ENCODE measurements around the gene CCNT1. TPM values are rescaled to one million over a fixed set of nuclear protein-coding genes. Genes with fewer than 3 reads are reported as not detected.
A peak's percentile ranks its signal among the peaks of the same experiment; 100 is the strongest.
"Not testable (repeated sequence)": the region's sequence is repeated elsewhere in the genome, so short reads cannot be mapped to it uniquely, and the experiment has no call there.

Gene CCNT1
- total RNA-seq (10 to 100 TPM; 65.5 to 66.5 TPM), polyA plus RNA-seq (10 to 100 TPM; 12.9 to 22.6 (median 12.9) TPM), total RNA-seq (106 to 292 (median 123) reads per million in 6 experiments)

- peaks cover 19 to 51% (median 41%) of the 10 kb centered on the region in 4 donors for H3K4me1 Mint-ChIP-seq
- DNase-seq, result peak; percentile 92 to 100 (median 99)
- H3K4me3 Mint-ChIP-seq, result peak within 1 kb of the TSS; percentile 87 to 98 (median 97)
- peaks cover 14 to 43% (median 24%) of the 10 kb centered on the region in 3 donors for H3K36me3 Mint-ChIP-seq
- POLR2A ChIA-PET, result interaction anchor here (0.6 to 3.0 kb wide), 8 partner anchors 12 to 1267 kb away, joined by 3 to 23 read pairs (median 4); partner anchors contain the start of genes ASB8, DDX23, KANSL2 and TUBA1A
- peak within 1 kb of the TSS; percentile 96 to 100 (median 99) for H3K27ac Mint-ChIP-seq
- peaks cover 8 to 25% (median 15%) of the 10 kb centered on the region in 9 donors for H3K9me3 Mint-ChIP-seq
- no peaks in the 10 kb centered on the region for H3K27me3 Mint-ChIP-seq
- ATAC-seq, result peak; percentile 85 to 92
These were observed at the start of gene CCNT1 for GRCh38 chr12:48716493-48717251. Gene CCNT1, minus strand, starts transcription at chr12:48716707. Its CDS starts 32 bp downstream, at chr12:48716675.

DNA sequence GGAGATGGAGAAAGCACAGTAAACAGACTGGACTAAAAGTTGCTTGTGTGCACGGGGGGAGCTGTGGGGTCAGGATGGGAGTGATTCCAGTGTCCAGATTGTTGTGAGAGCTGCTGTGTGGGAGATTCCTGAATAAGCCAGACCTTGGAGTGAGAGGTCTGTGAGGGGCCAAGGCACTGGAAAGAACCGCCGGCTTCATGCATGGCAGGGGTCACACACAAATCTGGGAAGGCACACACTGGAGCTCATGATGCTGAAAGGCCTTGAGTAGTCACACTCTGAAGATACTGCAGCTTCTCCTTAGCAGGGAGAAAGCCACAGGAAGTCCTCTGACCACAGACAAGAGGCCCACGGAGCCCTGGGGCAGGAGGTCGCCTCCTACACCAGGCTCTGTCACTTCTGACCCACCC is 49.3 kb upstream of the CCNT1 start:
- Mint-ChIP-seq H3K4me3 (no peak overlapping the region), H3K4me1 (peaks cover 6 to 17% (median 13%) of the 10 kb centered on the region in 4 donors), H3K27me3 (peaks cover 0 to 5% (median 0%) of the 10 kb centered on the region in 5 donors), H3K36me3 (no peaks in the 10 kb centered on the region), H3K9me3 (no peaks in the 10 kb centered on the region), H3K27ac (peak overlapping the region in 1 of 10 donors; percentile 13)
- POLR2A ChIA-PET, result no interaction called here
- ATAC-seq (no peak), DNase-seq (peak in 1 of 10 donors; percentile 5)

DNA sequence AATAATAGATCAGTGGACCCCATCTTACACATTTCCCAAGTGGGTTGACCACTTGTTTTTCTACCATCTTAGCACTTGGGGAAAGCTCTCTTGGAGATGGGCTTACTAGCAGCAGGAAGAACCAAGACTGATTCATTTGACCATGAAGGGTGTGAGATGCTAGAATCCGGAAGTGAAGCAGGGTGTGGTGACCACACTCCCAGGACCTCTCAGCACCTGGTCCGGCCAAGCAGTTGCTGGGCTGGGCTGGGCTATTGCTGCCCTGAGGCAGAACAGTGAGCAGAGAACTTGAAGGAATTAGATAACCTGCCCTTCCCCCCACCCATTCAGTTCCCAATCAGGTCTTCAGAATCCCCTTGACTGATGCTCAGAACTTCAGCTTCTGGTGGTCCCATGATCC is 48.0 kb upstream of the CCNT1 start:
- H3K9me3 Mint-ChIP-seq, result no peaks in the 10 kb centered on the region
- H3K4me1 Mint-ChIP-seq, result peaks cover 6 to 17% (median 13%) of the 10 kb centered on the region in 4 donors
- H3K4me3 Mint-ChIP-seq, result no peak overlapping the region
- peaks cover 0 to 5% (median 0%) of the 10 kb centered on the region in 5 donors for H3K27me3 Mint-ChIP-seq
- no peaks in the 10 kb centered on the region for H3K36me3 Mint-ChIP-seq
- H3K27ac Mint-ChIP-seq, result no peak overlapping the region
- no peak for ATAC-seq
- DNase-seq, result no peak
- POLR2A ChIA-PET, result no interaction called here

- Mint-ChIP-seq H3K9me3 (no peaks in the 10 kb centered on the region), H3K27me3 (no peaks in the 10 kb centered on the region), H3K4me3 (no peak overlapping the region), H3K27ac (no peak overlapping the region), H3K36me3 (no peaks in the 10 kb centered on the region), H3K4me1 (no peaks in the 10 kb centered on the region)
- no peak for DNase-seq
- POLR2A ChIA-PET, result no interaction called here
- ATAC-seq, result no peak
These were observed 42.2 kb upstream of the CCNT1 start for GRCh38 chr12:48758737-48759136.

DNA sequence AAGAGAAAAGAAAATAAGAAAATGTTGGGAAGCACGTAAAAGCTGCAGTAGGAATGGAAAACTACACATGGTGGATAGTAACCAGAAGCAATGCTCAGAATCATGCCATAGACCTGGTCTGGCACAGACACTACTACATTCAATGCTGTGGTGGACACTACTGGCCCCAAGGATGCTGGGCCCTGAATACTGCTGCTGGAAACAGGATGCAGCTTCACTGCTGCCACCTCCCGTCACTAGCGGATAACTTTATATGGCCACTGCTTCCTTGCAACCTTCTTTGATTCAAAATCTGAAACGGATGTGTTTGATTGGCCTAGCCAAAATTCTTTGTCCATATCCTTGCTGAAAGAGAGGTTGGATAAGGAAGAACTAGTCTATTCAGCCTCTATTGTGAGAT is 41.7 kb upstream of the CCNT1 start:
- Mint-ChIP-seq H3K27me3 (peaks cover 0 to 2% (median 0%) of the 10 kb centered on the region in 5 donors), H3K36me3 (no peaks in the 10 kb centered on the region), H3K9me3 (no peaks in the 10 kb centered on the region), H3K27ac (no peak overlapping the region), H3K4me3 (no peak overlapping the region), H3K4me1 (peaks cover 0 to 2% (median 0%) of the 10 kb centered on the region in 4 donors)
- DNase-seq, result no peak
- POLR2A ChIA-PET, result no interaction called here
- ATAC-seq, result no peak

DNA sequence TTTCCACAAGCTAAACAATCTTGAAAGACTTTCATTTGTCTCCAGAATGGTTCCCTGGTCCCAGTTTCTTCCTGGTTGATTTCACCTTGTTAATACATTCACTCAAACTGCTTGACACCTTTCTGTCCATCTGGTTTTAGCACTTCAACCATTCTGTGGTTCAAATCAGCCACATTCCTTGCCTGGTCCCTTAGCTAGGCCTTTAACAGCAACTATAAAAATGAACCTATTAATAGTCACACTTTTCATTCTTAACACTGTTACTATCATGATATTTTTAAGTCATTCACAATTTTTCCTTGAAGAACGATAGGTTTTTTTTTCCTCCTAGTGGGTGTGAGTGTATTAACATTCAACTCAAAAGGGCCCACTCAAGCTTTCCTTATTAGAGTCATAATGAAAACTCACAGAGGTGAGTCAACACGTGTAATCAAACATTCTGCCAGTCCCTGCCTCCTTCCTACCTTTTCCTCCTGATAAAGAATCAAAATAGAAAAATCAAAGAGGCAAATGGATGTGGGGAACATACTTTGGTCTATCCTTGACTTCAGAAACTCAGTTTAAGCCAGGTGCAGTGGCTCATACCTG is 34.4 kb upstream of the CCNT1 start:
- Mint-ChIP-seq H3K27ac (peak overlapping the region in 2 of 10 donors; percentile 33 to 45), H3K27me3 (peaks cover 0 to 2% (median 0%) of the 10 kb centered on the region in 5 donors), H3K36me3 (no peaks in the 10 kb centered on the region), H3K4me3 (no peak overlapping the region), H3K9me3 (no peaks in the 10 kb centered on the region), H3K4me1 (peaks cover 0 to 3% (median 0%) of the 10 kb centered on the region in 4 donors)
- POLR2A ChIA-PET, result no interaction called here
- ATAC-seq (no peak), DNase-seq (no peak)

- Mint-ChIP-seq H3K27me3 (peaks cover 0 to 2% (median 0%) of the 10 kb centered on the region in 5 donors), H3K4me3 (no peak overlapping the region), H3K27ac (no peak overlapping the region), H3K9me3 (no peaks in the 10 kb centered on the region), H3K36me3 (no peaks in the 10 kb centered on the region), H3K4me1 (peaks cover 0 to 3% (median 0%) of the 10 kb centered on the region in 4 donors)
- POLR2A ChIA-PET, result no interaction called here
- DNase-seq (no peak), ATAC-seq (no peak)
These were observed 33.7 kb upstream of the CCNT1 start for GRCh38 chr12:48750215-48750614.

- DNase-seq, result no peak
- Mint-ChIP-seq H3K9me3 (no peaks in the 10 kb centered on the region), H3K4me1 (no peaks in the 10 kb centered on the region), H3K27ac (peak overlapping the region in 1 of 10 donors; percentile 37), H3K4me3 (no peak overlapping the region), H3K27me3 (peaks cover 0 to 17% (median 11%) of the 10 kb centered on the region in 5 donors), H3K36me3 (no peaks in the 10 kb centered on the region)
- no peak for ATAC-seq
- POLR2A ChIA-PET, result no interaction called here
These were observed 27.9 kb upstream of the CCNT1 start for GRCh38 chr12:48744251-48745008.

DNA sequence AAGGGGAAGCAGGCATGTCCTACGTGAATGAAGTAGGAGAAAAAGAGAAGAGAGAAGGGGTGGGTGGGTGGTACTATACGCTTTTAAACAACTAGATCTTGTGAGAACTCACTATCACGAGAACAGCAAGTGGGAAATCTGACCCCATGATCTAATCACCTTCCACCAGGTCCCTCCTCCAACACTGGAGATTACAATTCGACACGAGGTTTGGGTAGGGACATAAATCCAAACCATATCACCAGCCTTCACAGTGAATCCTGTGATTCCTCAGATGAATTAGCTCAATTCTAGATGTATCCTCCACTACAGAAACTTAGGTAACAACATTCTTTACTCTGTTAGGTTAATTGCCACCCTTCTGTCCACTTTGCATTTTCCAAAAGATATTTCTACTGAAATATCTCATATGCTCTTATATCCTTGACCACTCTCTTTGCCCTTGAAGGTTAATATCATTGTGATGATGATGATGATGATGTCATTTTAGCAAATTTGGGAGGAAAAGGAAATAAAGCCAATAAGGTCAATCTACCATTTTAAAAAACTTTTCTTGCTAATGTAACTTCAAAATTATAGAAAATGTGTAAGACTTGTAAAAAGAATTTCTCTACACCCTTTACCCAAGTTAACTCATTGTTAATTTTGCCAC is 23.2 kb upstream of the CCNT1 start:
- Mint-ChIP-seq H3K36me3 (no peaks in the 10 kb centered on the region), H3K4me1 (no peaks in the 10 kb centered on the region), H3K27me3 (peaks cover 4 to 22% (median 14%) of the 10 kb centered on the region in 5 donors), H3K27ac (no peak overlapping the region), H3K4me3 (no peak overlapping the region), H3K9me3 (no peaks in the 10 kb centered on the region)
- DNase-seq (no peak), ATAC-seq (no peak)
- POLR2A ChIA-PET, result no interaction called here

- Mint-ChIP-seq H3K4me3 (no peak overlapping the region), H3K27me3 (peaks cover 4 to 22% (median 15%) of the 10 kb centered on the region in 5 donors), H3K4me1 (no peaks in the 10 kb centered on the region), H3K36me3 (no peaks in the 10 kb centered on the region), H3K9me3 (no peaks in the 10 kb centered on the region), H3K27ac (no peak overlapping the region)
- POLR2A ChIA-PET, result no interaction called here
- DNase-seq (no peak), ATAC-seq (no peak)
These were observed 19.9 kb upstream of the CCNT1 start for GRCh38 chr12:48736456-48736855.

DNA sequence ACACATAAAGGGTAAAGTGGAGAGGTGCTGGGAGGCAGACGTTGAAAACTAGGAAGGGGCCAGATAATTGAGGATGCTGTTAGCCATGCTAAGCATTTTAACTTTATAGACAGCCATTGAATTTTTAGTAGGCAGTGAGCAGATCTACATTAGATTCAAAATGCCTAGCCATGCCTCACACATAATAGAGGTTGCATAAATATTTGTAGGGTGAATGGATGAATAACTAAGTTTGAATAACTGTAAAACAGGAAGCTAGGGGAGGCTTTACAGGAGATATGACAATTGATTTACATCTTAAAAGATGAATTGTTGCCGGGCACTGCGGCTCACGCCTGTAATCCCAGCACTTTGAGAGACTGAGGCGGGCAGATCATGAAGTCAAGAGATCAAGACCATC is 12.3 kb upstream of the CCNT1 start:
- DNase-seq (no peak), ATAC-seq (no peak)
- POLR2A ChIA-PET, result no interaction called here
- no peak overlapping the region for H3K4me3 Mint-ChIP-seq
- no peaks in the 10 kb centered on the region for H3K36me3 Mint-ChIP-seq
- H3K27ac Mint-ChIP-seq, result no peak overlapping the region
- H3K4me1 Mint-ChIP-seq, result no peaks in the 10 kb centered on the region
- H3K27me3 Mint-ChIP-seq, result peaks cover 0 to 7% (median 1%) of the 10 kb centered on the region in 5 donors
- H3K9me3 Mint-ChIP-seq, result no peaks in the 10 kb centered on the region

DNA sequence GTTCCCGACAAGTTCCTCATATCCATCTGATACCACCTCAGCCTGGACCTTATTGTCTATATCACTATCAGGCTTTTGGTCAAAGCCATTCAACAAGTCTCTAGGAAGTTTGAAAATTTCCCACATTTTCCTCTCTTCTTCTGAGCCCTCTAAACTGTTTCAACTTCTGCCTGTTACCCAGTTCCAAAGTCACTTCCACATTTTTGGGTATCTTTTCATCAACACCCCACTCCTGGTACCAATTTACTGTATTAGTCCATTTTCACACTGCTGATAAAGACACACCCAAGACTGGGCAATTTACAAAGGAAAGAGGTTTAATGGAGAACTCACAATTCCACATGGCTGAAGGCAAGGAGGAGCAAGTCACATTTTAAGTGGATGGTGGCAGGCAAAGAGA is 4.2 kb upstream of the CCNT1 start:
- H3K27ac Mint-ChIP-seq, result peak overlapping the region in 1 of 10 donors; percentile 21
- peaks cover 8 to 17% (median 12%) of the 10 kb centered on the region in 4 donors for H3K4me1 Mint-ChIP-seq
- H3K36me3 Mint-ChIP-seq, result peaks cover 5 to 14% (median 14%) of the 10 kb centered on the region in 3 donors
- peaks cover 8 to 25% (median 15%) of the 10 kb centered on the region in 9 donors for H3K9me3 Mint-ChIP-seq
- POLR2A ChIA-PET, H3K27me3 Mint-ChIP-seq, H3K4me3 Mint-ChIP-seq, ATAC-seq, DNase-seq: not testable (repeated sequence)

Data from naive thymus-derived CD8-positive, alpha-beta T cell (primary cell).